SIG-M5 treated with dmso at 0.1 percent for 504 hours (cell line): ENCODE measurements around the gene PRR7.
A peak's percentile ranks its signal among the peaks of the same experiment; 100 is the strongest.

Source experiments
- DNase-seq: peaks from one replicate; lab custom pipeline; 2025; ENCODE audit not compliant: unreplicated experiment; lab: John Stamatoyannopoulos, UW

PRR7 gene

GRCh38 chr5:177435847-177436536 lies 10.6 kb upstream of the PRR7 start:
- no peak for DNase-seq

DNA sequence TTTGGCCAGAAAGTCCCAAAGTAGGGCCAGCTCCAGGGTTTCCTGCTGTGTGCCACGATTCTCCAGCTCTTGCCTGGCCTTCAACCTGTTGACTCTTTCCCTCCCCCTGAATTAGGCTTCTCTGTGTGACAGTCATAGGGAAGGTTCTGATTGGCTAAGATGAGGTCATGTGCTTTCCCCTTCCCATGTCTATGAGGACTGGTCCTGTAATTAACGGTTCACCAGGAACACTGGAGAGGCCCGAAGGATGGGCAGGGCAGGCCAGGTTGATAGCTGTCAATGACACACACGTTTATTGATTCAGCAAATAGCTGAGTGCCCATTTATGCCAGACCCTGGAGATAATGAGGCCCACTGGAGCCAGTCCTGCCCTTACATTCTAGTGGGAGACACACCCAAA lies 9.0 kb upstream of the PRR7 start:
- no peak for DNase-seq

GRCh38 chr5:177438468-177438867 lies 8.1 kb upstream of the PRR7 start:
- DNase-seq = no peak

GRCh38 chr5:177439518-177440053 lies 7.0 kb upstream of the PRR7 start:
- no peak for DNase-seq

DNA sequence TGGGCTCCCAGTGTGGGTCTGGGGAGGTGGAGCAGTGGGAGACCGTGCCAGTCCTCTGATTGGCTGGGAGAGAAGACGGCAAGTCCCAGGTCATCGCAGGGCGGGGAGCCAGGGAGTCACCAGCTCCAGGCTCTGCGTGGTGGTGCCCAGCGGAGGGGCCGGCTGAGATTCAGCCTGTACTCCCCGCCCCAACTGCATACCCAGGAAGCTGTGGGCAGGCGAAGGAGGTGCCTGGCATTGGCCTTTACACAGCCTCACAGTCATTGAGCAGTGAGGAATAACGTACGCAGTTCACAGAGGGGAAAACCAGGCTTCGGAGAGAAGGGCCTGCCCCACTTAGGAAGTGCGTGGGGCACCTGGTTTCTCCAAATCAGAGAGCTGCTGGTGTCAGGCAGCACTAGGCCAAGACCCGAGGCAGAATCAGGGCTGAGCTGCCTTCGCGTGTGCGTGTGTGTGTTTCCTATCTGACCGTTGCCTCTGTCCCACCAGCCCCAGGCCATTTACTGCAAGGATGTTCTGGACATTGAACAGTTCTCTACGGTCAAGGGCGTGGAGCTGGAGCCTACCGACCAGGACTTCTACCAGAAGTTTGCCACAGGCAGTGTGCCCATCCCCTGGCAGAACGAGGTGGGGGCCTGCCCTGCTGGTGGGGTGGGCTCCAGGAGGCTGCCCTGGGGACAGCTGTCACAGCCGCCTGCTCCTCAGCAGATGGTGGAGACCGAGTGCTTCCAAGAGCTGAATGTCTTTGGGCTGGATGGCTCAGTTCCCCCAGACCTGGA lies 6.2 kb upstream of the PRR7 start:
- no peak for DNase-seq

- DNase-seq = no peak
Observed at GRCh38 chr5:177440990-177441780, 5.4 kb upstream of the PRR7 start.

DNA sequence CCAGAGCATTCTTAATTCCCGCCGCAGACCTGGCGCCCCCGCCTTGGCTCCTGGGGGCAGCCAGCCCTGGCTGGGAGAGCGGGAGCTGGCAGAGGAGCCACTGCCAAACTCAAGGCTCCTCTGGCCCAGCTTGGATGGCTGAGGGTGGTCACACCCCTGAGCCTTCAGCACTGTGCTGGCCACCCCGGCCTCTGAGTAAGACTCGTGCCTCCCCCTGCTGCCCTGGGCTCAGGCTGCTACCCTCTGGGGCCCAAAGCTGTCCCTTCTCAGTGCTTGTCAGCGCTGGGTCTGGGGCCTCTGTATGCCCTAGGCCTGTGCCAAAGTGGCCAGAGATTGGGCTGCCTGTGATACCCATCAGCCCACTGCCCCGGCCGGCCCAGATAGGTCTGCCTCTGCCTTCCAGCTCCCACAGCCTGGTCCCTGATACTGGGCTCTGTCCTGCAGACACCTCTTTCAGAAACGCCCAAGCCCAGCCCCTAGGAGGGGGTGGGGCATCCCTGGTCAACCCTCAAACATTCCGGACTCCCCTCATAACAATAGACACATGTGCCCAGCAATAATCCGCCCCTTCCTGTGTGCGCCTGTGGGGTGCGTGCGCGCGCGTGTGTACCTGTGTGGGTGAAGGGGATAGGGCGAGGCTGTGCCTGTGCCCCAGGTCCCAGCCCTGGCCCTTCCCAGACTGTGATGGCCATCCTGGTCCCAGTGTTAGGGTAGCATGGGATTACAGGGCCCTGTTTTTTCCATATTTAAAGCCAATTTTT lies 4.4 kb upstream of the PRR7 start:
- DNase-seq = no peak

DNA sequence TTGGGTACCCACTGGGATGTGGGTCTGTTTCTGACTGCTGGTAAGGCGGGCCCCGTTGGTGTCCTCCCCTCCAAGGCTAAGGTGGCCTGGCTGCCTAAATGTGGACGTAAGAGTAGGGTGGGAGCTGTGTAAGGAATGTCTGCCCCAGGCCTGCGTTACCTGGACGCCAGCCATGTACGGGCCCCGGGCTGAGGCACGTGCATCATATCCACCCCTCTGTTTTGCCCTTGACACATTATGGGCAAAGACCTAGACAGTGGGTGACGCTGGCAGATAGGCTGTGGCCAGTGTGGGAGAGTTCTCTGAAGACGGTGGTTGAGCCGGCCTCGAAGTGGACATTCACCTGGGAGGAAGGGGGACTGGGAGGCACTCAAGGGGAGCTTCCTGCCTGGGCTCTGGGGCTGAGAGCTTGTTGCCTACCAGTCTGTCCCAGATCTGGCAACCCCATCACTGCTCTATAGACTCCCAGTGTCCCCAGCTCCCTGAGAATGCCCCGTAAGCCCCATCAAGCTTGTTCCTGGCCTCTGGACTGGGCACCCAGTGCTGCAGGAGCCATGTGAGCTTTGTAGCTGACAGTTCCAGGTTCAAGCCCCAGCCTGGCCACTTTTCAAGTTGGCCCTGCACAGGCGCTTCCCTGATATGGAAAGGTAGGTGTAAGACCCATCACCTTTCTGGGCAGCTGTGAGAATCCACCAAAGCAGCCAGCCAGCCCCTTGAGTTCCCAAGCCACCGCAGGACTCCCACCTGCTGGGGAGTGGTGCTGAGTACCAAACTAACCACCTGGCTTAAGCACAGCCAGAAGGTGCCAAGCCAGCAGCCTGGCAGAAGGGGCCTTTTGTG lies 3.2 kb upstream of the PRR7 start:
- no peak for DNase-seq

DNA sequence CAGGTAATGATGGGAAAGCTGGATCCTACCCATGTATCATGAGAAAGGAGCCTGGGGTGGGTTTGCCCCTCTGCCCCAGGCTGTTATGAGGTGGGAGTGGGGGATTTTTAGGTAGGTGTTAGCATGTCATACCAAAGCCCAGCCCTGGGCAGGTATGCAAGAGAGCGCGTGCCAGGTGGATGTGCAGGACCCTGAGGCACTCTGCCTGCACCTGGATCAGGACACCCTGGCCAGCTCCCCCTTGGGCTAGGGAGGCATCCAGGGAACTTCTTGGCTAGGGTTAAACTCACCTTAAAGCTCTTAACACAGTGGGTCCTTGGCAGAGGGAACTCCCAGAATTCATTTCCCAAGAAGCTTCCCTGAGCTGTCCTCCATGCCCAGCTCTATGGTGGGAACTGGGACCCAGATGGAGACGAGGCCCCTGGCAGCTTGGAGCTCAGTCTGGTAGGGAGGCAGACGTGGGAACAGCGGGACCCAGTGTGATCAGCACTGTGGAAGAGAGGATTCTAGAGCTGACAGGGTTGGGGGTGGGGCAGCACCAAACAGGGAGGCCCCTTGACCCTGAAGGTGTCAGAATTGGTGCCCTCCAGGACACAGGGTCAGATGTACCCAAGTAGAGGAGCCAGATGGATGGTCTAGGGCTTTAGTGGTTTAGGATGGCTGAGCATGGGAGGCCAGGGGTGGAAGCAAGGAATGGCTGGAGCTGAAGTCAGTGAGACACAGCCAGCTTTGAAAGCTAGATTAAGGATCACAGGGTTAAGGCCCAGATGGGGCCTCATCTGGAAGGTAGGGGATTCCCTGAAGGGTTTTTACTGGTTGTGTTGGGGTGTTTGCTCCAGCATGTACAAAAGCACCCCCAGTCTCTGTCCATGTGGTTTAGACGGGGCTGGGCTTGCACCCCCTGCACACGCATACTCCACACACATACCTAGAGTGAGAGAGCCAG lies 2.2 kb upstream of the PRR7 start:
- no peak for DNase-seq

- peak; percentile 59 for DNase-seq
Observed at GRCh38 chr5:177445052-177445916, 1.3 kb upstream of the PRR7 start.

DNA sequence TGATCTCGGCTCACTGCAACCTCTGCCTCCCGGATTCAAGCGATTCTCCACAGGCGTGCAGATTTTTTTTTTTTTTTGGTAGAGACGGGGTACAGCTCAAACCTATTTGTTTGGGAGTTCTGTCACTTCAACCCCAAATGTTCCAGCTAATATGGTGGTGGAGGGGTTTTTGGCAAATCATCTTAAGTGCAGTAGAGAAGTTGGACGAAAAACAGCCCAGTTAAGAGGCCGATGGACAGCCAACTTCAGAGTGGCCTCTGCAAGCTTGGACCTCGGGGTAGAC lies 756 bp upstream of the PRR7 start:
- DNase-seq = no peak

DNA sequence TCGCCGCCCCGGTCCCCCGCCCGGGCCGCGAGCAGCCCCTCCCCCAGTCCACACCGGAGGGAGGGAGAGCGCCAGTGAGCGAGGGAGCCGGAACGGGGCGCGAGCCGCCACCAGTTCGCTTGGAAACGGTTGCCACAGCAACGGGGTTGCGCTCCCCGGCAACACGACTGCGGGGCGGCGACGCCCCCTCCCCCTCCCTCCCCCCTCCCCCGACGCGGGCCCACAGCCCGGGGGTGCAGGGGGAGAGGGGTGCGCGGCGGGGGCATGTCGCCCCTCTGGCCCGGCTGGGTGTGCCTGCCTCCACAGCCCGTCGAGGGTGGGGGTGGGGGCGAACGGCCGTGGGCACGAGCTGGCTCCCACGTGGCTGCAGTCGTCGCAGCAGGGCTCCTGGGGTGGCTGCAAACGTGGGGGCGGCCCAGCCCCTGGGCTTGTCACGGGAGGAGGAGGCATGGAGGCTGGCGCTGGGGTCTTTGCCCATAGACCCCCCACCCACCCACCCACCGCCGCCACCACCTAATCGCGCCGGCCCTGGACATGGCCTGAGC lies 524 bp downstream of the PRR7 start:
- DNase-seq = peak; percentile 60

GRCh38 chr5:177447611-177448243 lies 1.1 kb downstream of the PRR7 start:
- peak; percentile 30 for DNase-seq

DNA sequence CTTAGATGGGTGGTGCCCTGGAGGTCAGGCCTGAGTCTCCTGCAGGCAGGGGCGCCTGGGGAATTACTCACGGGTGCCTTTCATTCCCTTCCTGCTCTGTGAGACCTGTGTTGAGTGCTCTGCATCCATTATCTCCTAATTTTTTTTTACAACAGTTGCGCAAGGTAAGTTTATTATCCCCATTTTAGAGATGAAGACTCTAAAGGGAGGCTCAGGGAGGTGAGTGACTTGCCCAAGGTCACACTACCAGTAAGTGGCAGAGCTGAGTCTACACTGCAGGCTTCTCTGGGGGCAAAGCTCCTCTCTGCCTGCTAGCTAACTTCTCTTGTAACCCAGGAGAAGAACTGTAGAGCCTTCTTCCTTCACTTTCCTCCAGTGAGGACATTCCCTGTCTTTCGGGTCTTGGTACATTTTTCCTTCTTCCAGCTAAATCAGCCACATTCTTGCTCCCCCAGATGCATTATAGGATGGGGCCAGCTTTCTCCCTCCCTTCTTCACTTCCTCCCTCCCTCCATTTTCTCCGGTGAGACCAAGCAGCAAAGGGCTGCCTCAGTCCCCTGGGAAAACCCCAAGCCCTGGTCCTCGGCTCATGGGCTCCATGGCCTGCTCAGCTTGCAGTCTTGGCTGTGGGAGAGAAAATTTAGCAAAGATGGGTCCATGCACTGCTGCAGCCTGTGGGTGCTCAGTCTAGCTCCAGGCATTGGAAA lies 1.8 kb downstream of the PRR7 start:
- DNase-seq = no peak

DNA sequence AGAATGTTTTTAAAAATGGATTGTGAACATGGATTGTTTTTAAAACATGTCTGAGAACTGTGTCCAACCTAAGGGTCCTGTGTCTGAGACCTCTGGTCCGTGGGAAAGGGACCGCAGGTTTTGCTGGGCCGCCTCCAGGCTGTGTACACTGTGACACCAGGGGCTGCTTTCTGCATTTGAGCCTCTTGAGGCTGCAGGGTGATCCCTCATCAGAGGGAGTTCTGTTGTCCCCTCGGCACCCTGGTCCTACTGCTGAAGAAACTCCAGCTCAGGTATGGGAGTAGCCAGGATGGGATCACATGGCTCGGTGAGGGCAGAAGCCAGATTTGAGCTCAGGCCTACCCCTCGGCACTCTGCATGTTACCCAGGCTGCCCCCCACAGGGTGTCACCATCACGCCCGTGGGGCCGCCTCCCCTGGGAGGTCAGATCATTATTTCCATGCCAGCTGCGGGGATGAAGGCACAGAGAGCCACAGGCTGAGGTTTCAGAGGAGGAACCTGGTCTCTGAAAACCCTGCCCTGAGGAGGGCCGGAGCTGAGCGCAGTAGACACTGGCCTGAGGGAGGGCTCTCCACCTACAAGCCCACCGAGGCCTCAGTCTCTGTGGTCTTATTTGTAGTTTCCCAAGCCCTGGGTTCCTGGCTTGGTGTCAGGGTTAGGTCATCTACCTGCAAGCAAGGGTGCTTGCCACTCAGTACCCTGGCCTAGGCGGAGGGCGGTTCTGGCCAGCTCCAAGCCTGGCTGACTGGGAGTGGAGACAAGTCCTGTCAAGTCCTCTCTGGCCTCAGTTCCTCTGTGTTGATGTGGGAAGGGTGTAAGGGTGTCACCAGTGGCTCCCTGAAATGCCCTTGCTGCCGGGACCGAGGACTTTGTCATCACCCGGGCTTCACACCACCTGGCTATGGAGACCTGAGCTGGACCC lies 2.8 kb downstream of the PRR7 start:
- no peak for DNase-seq
